Vagina (tissue), 2 donors: ENCODE measurements around the gene NTM.

ENCODE experiments used
- POLR2A ChIP-seq, 2 donors: fragments of 450-650 bp; IDR thresholded peaks; one replicate each; pipeline ENCODE4 v1.6.1; 2017; ENCODE audit warnings: antibody characterized with exemption in 2 of 2, mild to moderate bottlenecking in 2 of 2, moderate library complexity in 2 of 2
- TF ChIP-seq, protein P1 (sequence below), 3 experiments: fragments of 450-650 bp in 2 of 3; fragments of 200-600 bp in 1 of 3; sonication (generic) in 1 of 3; IDR thresholded peaks; one replicate each; pipeline ENCODE4 v1.5.1; 2017 to 2019; ENCODE audit warnings: antibody characterized with exemption in 3 of 3, mild to moderate bottlenecking in 2 of 3, moderate library complexity in 2 of 3

DNA sequence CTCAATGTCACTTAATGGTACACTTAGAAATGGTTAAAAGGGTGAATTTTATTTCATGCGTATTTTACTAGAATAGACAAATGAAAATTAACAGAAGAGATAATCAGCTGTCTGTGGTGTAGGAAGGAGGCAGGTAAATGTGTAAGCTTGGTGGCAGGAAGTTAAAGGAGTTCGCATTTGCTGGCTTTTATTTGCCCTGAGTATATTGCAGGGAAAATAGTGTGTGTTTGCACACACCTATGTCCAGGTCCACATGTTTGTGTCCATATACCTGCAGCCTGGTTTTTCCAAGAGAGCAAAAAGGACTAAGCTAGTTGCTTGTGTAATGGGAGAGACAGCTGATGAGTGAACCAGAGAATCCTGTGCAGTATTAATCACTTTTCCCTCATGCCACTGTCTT, 16.0 kb downstream of the NTM start:
- TF ChIP-seq, protein P1, sequence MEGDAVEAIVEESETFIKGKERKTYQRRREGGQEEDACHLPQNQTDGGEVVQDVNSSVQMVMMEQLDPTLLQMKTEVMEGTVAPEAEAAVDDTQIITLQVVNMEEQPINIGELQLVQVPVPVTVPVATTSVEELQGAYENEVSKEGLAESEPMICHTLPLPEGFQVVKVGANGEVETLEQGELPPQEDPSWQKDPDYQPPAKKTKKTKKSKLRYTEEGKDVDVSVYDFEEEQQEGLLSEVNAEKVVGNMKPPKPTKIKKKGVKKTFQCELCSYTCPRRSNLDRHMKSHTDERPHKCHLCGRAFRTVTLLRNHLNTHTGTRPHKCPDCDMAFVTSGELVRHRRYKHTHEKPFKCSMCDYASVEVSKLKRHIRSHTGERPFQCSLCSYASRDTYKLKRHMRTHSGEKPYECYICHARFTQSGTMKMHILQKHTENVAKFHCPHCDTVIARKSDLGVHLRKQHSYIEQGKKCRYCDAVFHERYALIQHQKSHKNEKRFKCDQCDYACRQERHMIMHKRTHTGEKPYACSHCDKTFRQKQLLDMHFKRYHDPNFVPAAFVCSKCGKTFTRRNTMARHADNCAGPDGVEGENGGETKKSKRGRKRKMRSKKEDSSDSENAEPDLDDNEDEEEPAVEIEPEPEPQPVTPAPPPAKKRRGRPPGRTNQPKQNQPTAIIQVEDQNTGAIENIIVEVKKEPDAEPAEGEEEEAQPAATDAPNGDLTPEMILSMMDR (IDR thresholded peaks at IDR 0.05), result no peak
- no peak for TF ChIP-seq POLR2A (IDR thresholded peaks at IDR 0.05)
